OCI-LY1 (cell line): ENCODE measurements around the gene ZNF41.

Experiments
- H2AFZ ChIP-seq: fragments of 200-600 bp; sonication (generic), shearing (Covaris generic); 2 replicates; pipeline ENCODE4 v1.6.0; 2014; ENCODE audit warnings: antibody characterized with exemption, mild to moderate bottlenecking, low read length
- H3F3A ChIP-seq: fragments of 200-600 bp; sonication (generic), shearing (Covaris generic); 2 replicates; pipeline ENCODE4 v1.6.0; 2014; ENCODE audit warnings: mild to moderate bottlenecking, antibody characterized with exemption, low read length, moderate library complexity; ENCODE audit not compliant: insufficient read depth
- H3K27ac ChIP-seq: fragments of 200-600 bp; sonication (generic); 2 replicates; pipeline ENCODE4 v1.5.1; 2014; ENCODE audit warnings: low read length, mixed run types, mild to moderate bottlenecking, low read depth; ENCODE audit not compliant: poor library complexity, severe bottlenecking
- H3K27me3 ChIP-seq: fragments of 200-600 bp; sonication (generic); 2 replicates; pipeline ENCODE4 v1.6.0; 2014; ENCODE audit warnings: antibody characterized with exemption, mild to moderate bottlenecking, low read length, moderate library complexity; ENCODE audit not compliant: insufficient read depth
- H3K36me3 ChIP-seq: fragments of 200-600 bp; sonication (generic); 2 replicates; pipeline ENCODE4 v1.6.1; 2014; ENCODE audit warnings: mild to moderate bottlenecking, antibody characterized with exemption, low read length, moderate library complexity, mixed read lengths; ENCODE audit not compliant: insufficient read depth
- H3K4me1 ChIP-seq: fragments of 200-600 bp; sonication (generic); 2 replicates; pipeline ENCODE4 v1.5.1; 2014; ENCODE audit warnings: mild to moderate bottlenecking, low read length, moderate library complexity; ENCODE audit not compliant: insufficient read depth, severe bottlenecking
- H3K4me2 ChIP-seq: fragments of 200-600 bp; sonication (generic), shearing (Covaris generic); 2 replicates; pipeline ENCODE4 v1.6.1; 2014; ENCODE audit warnings: low read length
- H3K4me3 ChIP-seq: fragments of 200-600 bp; sonication (generic); 2 replicates; pipeline ENCODE4 v1.5.1; 2014; ENCODE audit warnings: low read length, low read depth, mild to moderate bottlenecking, mixed read lengths; ENCODE audit not compliant: poor library complexity, severe bottlenecking
- H3K79me2 ChIP-seq: fragments of 200-600 bp; shearing (Covaris generic); 2 replicates; pipeline ENCODE4 v1.6.1; 2016; ENCODE audit warnings: mixed run types, low read length, mixed read lengths; ENCODE audit not compliant: insufficient read depth
- H3K9ac ChIP-seq: fragments of 200-600 bp; sonication (generic), shearing (Covaris generic); 2 replicates; pipeline ENCODE4 v1.6.1; 2014; ENCODE audit warnings: mild to moderate bottlenecking, low read length, mixed read lengths
- H3K9me2 ChIP-seq: fragments of 200-600 bp; sonication (generic), shearing (Covaris generic); 2 replicates; pipeline ENCODE4 v1.6.1; 2014; ENCODE audit warnings: low read depth, mild to moderate bottlenecking, low read length, mixed read lengths
- H3K9me3 ChIP-seq: fragments of 200-600 bp; shearing (Covaris generic); 2 replicates; pipeline ENCODE4 v1.6.1; 2014; ENCODE audit warnings: low read length, mixed read lengths
- H4K20me1 ChIP-seq: fragments of 200-600 bp; sonication (generic), shearing (Covaris generic); 2 replicates; pipeline ENCODE4 v1.6.0; 2016; ENCODE audit warnings: mild to moderate bottlenecking, low read length; ENCODE audit not compliant: insufficient read depth
- EZH2 ChIP-seq: fragments of 200-600 bp; sonication (generic), shearing (Covaris generic); IDR thresholded peaks from 2 replicates; pipeline ENCODE4 v1.8.0; 2017; ENCODE audit warnings: borderline replicate concordance, mixed run types, mild to moderate bottlenecking, antibody characterized with exemption, low read length, moderate library complexity, mixed read lengths
- TF ChIP-seq, protein P1 (sequence below): fragments of 200-600 bp; sonication (generic), shearing (Covaris generic); IDR thresholded peaks from 2 replicates; pipeline ENCODE4 v1.5.1; 2017; ENCODE audit warnings: mild to moderate bottlenecking, antibody characterized with exemption, low read length, moderate library complexity, mixed read lengths

Gene ZNF41

DNA sequence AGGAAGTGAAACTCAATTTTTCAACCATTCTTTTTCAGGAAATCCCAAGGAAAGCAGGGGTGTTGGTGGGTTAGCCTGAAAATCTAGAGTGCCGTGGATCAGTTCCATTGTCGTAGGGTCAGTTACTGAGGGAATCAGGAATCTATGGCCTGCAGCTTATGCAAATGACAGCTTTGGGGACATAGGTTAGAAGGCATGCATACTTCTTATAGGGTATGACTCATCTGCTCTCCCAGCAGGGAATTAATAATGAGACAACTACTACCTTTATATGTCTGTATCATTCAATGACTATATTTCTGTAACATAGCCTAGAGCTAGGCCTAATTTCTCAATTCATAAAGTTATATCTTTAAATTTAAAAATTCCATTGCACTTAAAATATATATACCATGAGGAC, 36.6 kb downstream of the ZNF41 start:
- Histone ChIP-seq H3K9ac (no peak overlapping the region), H3K9me2 (no peaks in the 10 kb centered on the region), H3K4me1 (no peaks in the 10 kb centered on the region), H3K79me2 (no peaks in the 10 kb centered on the region), H3K4me3 (no peak overlapping the region), H3K36me3 (peaks cover 32% of the 10 kb centered on the region), H3K9me3 (peaks cover 2% of the 10 kb centered on the region; the same call in 1 of the 2 replicates), H3K4me2 (no peak overlapping the region), H3K27ac (no peak overlapping the region), H4K20me1 (no peaks in the 10 kb centered on the region), H3F3A (no peaks in the 10 kb centered on the region), H3K27me3 (no peaks in the 10 kb centered on the region), H2AFZ (no peak overlapping the region)
- TF ChIP-seq, protein P1, sequence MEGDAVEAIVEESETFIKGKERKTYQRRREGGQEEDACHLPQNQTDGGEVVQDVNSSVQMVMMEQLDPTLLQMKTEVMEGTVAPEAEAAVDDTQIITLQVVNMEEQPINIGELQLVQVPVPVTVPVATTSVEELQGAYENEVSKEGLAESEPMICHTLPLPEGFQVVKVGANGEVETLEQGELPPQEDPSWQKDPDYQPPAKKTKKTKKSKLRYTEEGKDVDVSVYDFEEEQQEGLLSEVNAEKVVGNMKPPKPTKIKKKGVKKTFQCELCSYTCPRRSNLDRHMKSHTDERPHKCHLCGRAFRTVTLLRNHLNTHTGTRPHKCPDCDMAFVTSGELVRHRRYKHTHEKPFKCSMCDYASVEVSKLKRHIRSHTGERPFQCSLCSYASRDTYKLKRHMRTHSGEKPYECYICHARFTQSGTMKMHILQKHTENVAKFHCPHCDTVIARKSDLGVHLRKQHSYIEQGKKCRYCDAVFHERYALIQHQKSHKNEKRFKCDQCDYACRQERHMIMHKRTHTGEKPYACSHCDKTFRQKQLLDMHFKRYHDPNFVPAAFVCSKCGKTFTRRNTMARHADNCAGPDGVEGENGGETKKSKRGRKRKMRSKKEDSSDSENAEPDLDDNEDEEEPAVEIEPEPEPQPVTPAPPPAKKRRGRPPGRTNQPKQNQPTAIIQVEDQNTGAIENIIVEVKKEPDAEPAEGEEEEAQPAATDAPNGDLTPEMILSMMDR: no peak
- no peak for TF ChIP-seq EZH2

DNA sequence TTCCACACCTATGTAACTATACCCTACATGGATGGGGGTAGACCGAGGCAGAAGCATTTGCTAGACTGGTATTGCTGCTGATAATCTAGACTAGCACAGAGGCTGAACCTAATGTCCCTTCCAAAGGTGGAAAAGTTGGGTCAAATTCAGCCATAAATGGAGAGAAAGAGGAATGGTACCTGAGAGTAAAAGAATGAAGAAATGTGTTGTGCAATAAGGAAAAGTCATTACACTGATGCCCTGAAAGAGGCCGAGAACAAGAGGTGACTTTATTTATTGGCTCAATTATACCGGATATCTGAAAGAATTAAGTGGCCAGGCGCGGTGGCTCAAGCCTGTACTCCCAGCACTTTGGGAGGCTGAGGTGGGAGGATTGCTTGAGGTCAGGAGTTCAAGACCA, 52.1 kb downstream of the ZNF41 start:
- no peaks in the 10 kb centered on the region for H3K9me3 ChIP-seq
- TF ChIP-seq, protein P1: no peak
- TF ChIP-seq EZH2: no peak

DNA sequence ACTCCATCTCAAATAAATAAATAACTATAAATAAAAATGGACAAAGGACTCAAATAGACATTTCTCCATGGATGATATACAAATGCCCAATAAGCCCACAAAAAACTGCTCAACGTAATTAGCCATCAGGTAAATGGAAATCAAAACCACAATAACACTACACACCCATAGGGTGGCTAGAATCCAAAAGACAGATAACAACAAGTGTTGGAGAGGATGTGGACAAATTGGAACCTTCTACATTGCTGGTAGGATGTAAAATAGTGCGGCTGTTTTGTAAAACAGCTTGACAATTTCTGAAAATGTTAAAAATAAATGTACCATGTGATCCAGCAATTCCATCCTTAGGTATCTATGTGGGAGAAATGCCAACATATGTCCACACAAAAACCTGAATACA, 60.6 kb downstream of the ZNF41 start:
- H4K20me1 ChIP-seq: no peaks in the 10 kb centered on the region
- no peak for TF ChIP-seq EZH2
- TF ChIP-seq, protein P1: no peak
- no peaks in the 10 kb centered on the region for H3F3A ChIP-seq
- H3K27ac ChIP-seq: no peak overlapping the region
- no peaks in the 10 kb centered on the region for H3K36me3 ChIP-seq
- no peak overlapping the region for H3K9ac ChIP-seq
- no peaks in the 10 kb centered on the region for H3K4me1 ChIP-seq
- no peak overlapping the region for H3K4me2 ChIP-seq
- no peak overlapping the region for H2AFZ ChIP-seq
- H3K9me2 ChIP-seq: no peaks in the 10 kb centered on the region
- no peak overlapping the region for H3K4me3 ChIP-seq
- no peaks in the 10 kb centered on the region for H3K9me3 ChIP-seq
- H3K27me3 ChIP-seq: no peaks in the 10 kb centered on the region
- H3K79me2 ChIP-seq: no peaks in the 10 kb centered on the region

More for the DNA sequence above, 52.1 kb downstream of the ZNF41 start:
- no peak overlapping the region for H3K4me2 ChIP-seq
- no peaks in the 10 kb centered on the region for H3K36me3 ChIP-seq
- no peaks in the 10 kb centered on the region for H3F3A ChIP-seq
- H4K20me1 ChIP-seq: no peaks in the 10 kb centered on the region
- H3K27ac ChIP-seq: no peak overlapping the region
- H2AFZ ChIP-seq: no peak overlapping the region
- no peak overlapping the region for H3K9ac ChIP-seq
- no peaks in the 10 kb centered on the region for H3K4me1 ChIP-seq
- H3K9me2 ChIP-seq: no peaks in the 10 kb centered on the region
- H3K27me3 ChIP-seq: no peaks in the 10 kb centered on the region
- no peaks in the 10 kb centered on the region for H3K79me2 ChIP-seq
- H3K4me3 ChIP-seq: no peak overlapping the region
